IPS DF 4.7 (cell line): ENCODE results near the gene WFDC8.
A peak's percentile ranks its signal among the peaks of the same experiment; 100 is the strongest.

Source experiments
- DNase-seq: peaks from one replicate; pipeline ENCODE4 v3.0.0-alpha.2; 2013; ENCODE audit warnings: low spot score; ENCODE audit errors: extremely low read depth

The WFDC8 gene

GRCh38 chr20:45548410-45548809 lies 30.7 kb downstream of the WFDC8 start:
- no peak for DNase-seq

- DNase-seq, result no peak
These were observed 31.8 kb downstream of the WFDC8 start, which contains the start of gene EPPIN for GRCh38 chr20:45547206-45547770. Gene EPPIN (minus strand): TSS chr20:45547401. CDS start chr20:45547357, 44 bp downstream.

GRCh38 chr20:45545754-45546453 lies 33.2 kb downstream of the WFDC8 start:
- peak; percentile 44 for DNase-seq

- no peak for DNase-seq
These were observed 33.7 kb downstream of the WFDC8 start for GRCh38 chr20:45545351-45545750.

GRCh38 chr20:45539382-45539781 lies 39.7 kb downstream of the WFDC8 start, which contains the start of gene WFDC6:
Gene WFDC6 (minus strand): TSS chr20:45539482. CDS start chr20:45539407, 75 bp downstream.
- DNase-seq, result no peak

GRCh38 chr20:45538209-45538799 lies 40.8 kb downstream of the WFDC8 start:
- DNase-seq, result peak; percentile 11

GRCh38 chr20:45527294-45527693 lies 51.8 kb downstream of the WFDC8 start:
- no peak for DNase-seq

- no peak for DNase-seq
These were observed 55.3 kb downstream of the WFDC8 start for GRCh38 chr20:45523821-45524220.

GRCh38 chr20:45518282-45518681 lies 60.8 kb downstream of the WFDC8 start:
- no peak for DNase-seq

GRCh38 chr20:45515147-45515913 lies 63.8 kb downstream of the WFDC8 start, which contains the start of gene SPINT3:
Gene SPINT3 (minus strand): TSS chr20:45515622. CDS start chr20:45515608, 14 bp downstream.
- DNase-seq, result no peak

- no peak for DNase-seq
These were observed 68.7 kb downstream of the WFDC8 start for GRCh38 chr20:45510242-45510862.

GRCh38 chr20:45509091-45509490 lies 70.0 kb downstream of the WFDC8 start:
- no peak for DNase-seq

GRCh38 chr20:45508068-45508886 lies 70.8 kb downstream of the WFDC8 start:
- DNase-seq, result no peak

GRCh38 chr20:45507011-45507820 lies 71.9 kb downstream of the WFDC8 start:
- no peak for DNase-seq

GRCh38 chr20:45506398-45506797 lies 72.7 kb downstream of the WFDC8 start:
- DNase-seq, result no peak

- no peak for DNase-seq
These were observed 75.7 kb downstream of the WFDC8 start for GRCh38 chr20:45503403-45503802.

GRCh38 chr20:45502561-45502960 lies 76.5 kb downstream of the WFDC8 start:
- DNase-seq, result no peak
